SU-DHL-6 (cell line): Measurements from ENCODE around the gene EYA2.

ENCODE experiments used
- CTCF ChIP-seq: fragments of 200-600 bp; sonication (generic); IDR thresholded peaks from one replicate; pipeline ENCODE4 v1.5.1; 2017; ENCODE audit warnings: antibody characterized with exemption, mild to moderate bottlenecking, low read length, moderate library complexity; ENCODE audit not compliant: insufficient read depth, poor library complexity, severe bottlenecking
- EZH2phosphoT487 ChIP-seq: fragments of 200-600 bp; sonication (generic), shearing (Covaris generic); conservative IDR thresholded peaks from 2 replicates; pipeline ENCODE4 v1.6.1; 2018; ENCODE audit warnings: mild to moderate bottlenecking, antibody characterized with exemption, low read length, moderate library complexity, mixed read lengths

GRCh38 chr20:46849751-46850150 is 44.9 kb upstream of the EYA2 start:
- TF ChIP-seq CTCF (no peak), EZH2phosphoT487 (no peak)
